ENCODE measurements around the gene SERPINB2.
A peak's percentile ranks its signal among the peaks of the same experiment; 100 is the strongest.

Gene SERPINB2

GRCh38 chr18:63887424-63887823, at the start of gene SERPINB2:
SERPINB2 (plus strand) TSS chr18:63887705; CDS start chr18:63891445, 3,740 bp downstream.
- no peak for DNase-seq

DNA sequence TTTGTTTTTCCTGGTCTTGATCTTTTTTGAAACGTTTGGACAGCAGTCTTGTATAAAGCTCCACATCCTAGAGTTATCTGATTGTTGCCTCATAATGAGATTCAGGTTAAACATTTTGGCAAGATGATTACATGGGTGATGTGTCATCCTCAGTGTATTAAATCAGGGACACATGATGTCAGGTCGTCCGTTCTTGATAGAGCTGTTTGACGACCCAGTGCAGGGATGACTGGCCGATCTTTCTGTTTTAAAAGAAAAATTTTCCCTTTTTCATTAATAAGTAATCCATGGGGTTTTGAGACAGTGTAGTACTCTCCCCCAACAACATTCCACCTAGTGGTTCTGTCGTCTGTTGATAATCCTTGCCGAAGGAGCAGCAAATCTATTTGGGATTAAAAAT, 44.5 kb upstream of the SERPINB2 start:
- DNase-seq, result no peak

DNA sequence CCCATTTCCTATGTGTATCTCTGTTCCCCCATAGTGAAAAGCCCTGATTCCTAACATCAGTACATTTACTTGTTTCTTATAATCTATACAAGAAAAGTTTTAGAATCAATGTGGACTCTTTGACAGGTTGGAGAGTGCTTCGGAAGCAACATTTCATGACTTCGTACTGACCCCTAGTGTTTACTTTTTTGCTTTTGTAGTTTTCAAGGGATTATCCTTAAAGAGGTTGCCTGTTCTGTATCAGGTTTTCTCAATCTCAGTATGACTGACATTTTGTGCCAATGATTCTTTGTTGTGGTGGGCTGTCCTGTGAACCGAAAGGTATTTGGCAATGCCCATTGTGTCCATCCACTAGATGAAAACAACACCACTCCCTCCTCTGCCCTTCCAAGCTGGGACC, 43.3 kb upstream of the SERPINB2 start:
- no peak for DNase-seq

DNA sequence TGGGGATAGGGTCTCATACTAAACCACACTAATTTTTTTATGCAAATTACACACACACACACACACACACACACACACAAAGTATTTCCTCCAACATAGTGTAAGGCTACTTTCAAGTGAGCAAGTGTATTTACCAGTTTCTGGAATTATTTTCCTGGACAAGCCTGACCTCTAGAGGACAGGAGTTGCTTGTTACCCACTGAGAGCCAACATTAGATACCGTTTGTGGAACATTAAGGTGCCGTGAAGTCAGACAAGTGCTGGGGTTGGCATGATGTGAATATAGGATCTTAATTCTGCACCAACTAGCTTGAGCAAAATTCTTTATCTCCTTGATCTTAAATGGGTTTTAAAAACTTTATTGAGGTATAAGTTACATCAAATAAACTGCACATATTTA, 39.3 kb upstream of the SERPINB2 start:
- DNase-seq, result no peak

DNA sequence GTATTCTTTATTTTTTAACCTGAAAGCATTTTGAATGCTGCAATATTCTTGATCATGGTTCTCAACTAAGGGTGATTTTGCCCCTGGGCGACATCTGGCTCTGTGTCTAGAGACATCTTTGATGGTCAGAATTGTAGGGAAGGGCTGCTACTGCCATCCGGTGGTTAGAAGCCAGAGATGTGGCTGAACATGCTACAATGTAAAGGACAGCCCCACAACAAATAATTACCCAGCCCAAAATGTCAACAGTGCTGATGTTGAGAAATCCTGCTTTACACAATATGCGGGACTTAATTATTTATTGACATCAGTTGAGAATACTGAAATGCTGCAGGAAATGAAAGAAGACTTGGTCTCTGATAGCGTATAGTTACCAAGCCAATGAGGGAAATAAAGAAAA, 37.5 kb upstream of the SERPINB2 start:
- DNase-seq, result no peak

- no peak for DNase-seq
Observed at GRCh38 chr18:63850636-63851035, 36.9 kb upstream of the SERPINB2 start.

- no peak for DNase-seq
Observed at GRCh38 chr18:63858456-63858855, 29.0 kb upstream of the SERPINB2 start.

GRCh38 chr18:63859781-63860475, 27.6 kb upstream of the SERPINB2 start:
- peak; percentile 9 for DNase-seq

DNA sequence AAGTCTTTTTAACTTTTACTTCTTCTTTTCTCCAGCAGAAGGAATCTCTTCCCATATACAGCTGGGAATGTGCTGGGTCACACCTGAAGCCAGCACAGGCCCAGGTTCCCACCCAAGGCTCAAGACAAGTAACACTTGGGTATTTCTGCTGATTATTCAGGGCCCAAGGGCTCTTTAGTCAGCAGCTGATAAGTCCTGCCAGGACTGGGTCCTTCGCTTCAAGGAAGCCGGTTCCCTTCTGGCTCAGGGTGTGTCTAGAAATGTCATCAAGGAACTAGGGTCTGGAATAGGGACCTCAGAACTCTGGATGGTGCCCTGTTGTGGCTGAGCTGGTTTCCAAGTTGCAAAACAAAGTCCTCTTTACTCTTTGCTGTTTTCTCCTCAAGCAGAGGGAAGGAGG, 27.0 kb upstream of the SERPINB2 start:
- DNase-seq, result no peak

- DNase-seq, result no peak
Observed at GRCh38 chr18:63867368-63868125, 20.0 kb upstream of the SERPINB2 start.

GRCh38 chr18:63868546-63868945, 19.0 kb upstream of the SERPINB2 start:
- DNase-seq, result no peak

- DNase-seq, result peak; percentile 66
Observed at GRCh38 chr18:63869374-63869773, 18.1 kb upstream of the SERPINB2 start.

- no peak for DNase-seq
Observed at GRCh38 chr18:63869851-63870250, 17.7 kb upstream of the SERPINB2 start.

DNA sequence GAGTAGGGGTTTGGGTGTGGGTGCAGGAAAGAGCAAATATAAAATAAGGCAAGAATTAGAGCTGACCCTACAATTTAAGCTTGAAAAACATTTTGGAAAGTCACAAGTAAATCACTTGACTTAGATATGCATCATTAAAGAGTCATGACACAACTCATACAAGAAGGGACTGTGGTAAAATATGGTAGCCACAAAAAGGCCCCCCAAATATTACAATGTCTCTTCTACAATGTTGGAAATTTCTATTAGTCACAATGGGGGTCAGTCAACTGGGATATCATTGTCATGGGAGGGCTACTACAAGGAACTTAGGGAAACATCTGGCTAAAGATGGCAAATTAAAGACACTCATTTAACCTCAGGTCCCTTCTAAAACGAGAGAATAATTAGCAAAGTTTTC, 15.7 kb upstream of the SERPINB2 start:
- DNase-seq, result no peak

- no peak for DNase-seq
Observed at GRCh38 chr18:63872586-63872985, 14.9 kb upstream of the SERPINB2 start.

GRCh38 chr18:63878343-63878742, 9.2 kb upstream of the SERPINB2 start:
- no peak for DNase-seq

DNA sequence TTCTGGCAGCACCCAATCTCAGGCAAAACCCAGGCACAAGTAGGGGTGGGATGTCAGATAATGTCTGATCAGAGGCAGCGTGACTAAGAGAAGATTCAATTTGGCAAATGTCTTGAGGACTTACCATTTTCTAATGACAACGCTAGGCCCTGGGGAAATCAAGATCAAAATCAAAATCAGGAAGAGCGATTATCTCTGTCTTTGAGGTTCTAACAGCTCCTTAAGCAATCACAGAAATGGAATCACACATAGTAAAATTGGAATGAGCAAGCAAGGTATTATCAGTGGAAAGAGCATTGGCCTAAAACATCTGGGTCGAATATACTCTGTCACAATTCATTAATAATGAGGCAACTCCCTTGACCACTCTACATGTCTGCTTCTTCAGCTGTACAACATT, 8.6 kb upstream of the SERPINB2 start:
- DNase-seq, result no peak

DNA sequence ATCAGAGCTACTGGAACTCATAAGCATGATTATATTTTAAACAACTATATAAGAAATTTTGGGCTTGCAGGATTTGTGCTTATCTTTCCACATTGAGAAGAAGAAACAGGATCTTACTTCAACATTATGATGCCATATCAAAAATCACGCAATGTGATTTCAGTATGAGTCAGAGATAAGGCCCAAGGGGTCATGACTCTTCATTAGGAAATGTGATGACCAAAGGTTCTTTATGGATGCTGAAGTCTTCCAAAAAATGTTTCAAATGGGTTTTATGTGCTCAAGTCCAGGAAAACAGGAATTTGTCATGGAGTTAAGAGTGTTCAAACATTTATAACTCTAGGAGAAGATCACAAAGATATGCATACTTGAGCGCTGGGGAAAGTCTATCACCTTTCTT, 7.8 kb upstream of the SERPINB2 start:
- DNase-seq, result no peak

DNA sequence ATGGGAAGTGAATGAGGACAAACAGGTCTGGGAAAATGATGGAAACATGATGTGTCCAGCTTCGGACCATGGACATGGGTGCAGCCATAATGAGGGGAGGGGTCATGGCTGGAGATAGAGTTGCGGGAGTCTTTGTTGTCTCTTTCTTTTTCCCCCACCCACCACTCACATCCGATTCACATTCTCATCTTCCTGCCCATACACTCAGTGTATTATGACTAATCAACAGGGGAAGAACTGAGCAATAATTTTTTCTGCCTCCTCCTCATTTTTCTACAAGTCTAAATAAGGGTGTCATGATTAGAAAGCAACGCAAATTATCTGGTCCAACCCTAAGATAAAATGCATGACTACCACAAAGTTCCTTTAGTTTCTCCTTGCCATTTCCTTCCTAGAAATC, 5.7 kb upstream of the SERPINB2 start:
- DNase-seq, result no peak

DNA sequence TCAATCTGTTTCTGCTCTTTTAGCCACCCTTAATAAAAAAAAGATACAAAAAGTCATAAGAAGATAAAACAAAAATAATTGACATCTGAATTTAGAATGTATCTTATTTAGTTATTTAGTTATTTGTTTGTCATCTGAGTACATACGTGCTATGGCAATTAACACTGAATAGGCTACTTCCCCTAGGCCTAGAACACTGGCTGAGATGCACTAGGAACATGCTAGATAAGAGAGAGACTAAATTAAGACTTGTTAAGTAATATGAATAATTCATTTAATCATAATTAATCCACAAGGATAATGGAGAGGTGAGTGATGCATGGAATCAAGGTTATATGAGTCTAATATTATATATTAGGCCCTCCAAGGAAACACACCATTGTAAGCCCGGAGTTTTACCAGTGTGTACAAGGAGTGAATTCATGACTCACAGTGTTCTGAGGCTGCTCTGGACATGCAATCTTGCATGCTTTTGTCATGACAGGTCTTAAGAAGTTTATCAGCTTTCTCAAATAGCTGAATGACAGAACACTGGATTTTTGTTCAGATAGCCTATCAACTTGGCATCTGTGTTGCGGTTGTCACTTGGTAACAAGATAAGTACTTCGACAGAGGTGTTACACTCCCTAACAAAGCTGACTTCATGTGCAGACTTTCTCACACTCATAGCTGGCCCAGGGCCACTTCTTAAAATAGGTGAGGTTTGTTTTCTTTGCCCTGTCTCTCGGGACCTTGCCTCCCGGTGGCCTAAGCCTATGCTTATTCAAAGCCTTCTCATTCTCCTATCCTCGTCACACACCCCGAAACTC, 5.0 kb upstream of the SERPINB2 start:
- DNase-seq, result no peak

- DNase-seq, result no peak
Observed at GRCh38 chr18:63883617-63884016, 3.9 kb upstream of the SERPINB2 start.

DNA sequence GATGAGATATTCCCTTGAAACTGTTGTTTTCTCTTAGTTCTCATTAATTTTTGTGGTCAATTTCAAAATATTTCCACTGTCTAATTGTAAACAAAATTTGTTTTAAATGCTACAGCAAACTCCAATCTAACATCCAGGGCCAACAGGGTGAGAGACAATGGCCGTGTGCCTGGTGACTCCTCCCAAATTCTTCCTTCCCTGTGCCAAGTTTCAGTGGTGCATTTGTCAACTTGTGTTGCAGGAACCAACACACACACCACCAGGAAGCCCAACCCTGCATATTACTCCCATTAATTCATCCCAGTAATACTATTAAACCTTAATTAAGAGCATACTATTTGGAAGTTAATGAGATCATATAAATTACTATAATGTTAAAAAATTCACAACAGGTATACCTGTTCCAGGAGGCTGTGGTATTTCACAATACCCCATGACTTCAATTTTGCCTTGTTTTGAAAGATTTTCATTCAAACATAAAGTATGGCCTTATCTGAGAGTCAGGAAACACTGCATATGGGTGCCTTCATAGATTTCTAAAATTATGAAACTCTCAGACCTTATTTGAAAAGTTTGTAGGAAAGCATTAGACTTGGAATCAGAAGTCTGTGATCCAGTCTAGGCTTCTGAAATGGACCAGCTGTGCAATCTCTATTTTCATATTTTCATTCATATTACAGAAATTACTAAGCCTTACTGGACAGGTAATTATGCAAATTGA, 1.1 kb downstream of the SERPINB2 start:
- no peak for DNase-seq

- DNase-seq, result no peak
Observed at GRCh38 chr18:63889626-63890025, 2.1 kb downstream of the SERPINB2 start.

All from CD4-positive, alpha-beta T cell treated with Interferon gamma for 1 hour (primary cell).